T-helper 2 cell treated with Interferon-gamma antibody and Interleukin-4, amounts not matched to agents 5 μg/mL and 100 μg/mL, for 36 hours (primary cell): ENCODE data around the gene TBL1X.

Experiments used
- DNase-seq: peaks from one replicate; pipeline ENCODE4 v3.0.0; 2021; ENCODE audit warnings: low spot score
- H3K27ac Mint-ChIP-seq: one replicate; pipeline ENCODE4 v1.8.0; 2021; ENCODE audit warnings: mild to moderate bottlenecking, mixed read lengths
- H3K27me3 Mint-ChIP-seq: one replicate; pipeline ENCODE4 v1.8.0; 2021; ENCODE audit warnings: low read depth, mixed read lengths
- H3K36me3 Mint-ChIP-seq: one replicate; pipeline ENCODE4 v1.8.0; 2021; ENCODE audit warnings: low read depth, mixed read lengths
- H3K4me1 Mint-ChIP-seq: one replicate; pipeline ENCODE4 v1.8.0; 2021; ENCODE audit warnings: low read depth, mixed read lengths
- H3K4me3 Mint-ChIP-seq: one replicate; pipeline ENCODE4 v1.8.0; 2022; ENCODE audit warnings: mild to moderate bottlenecking, moderate library complexity, mixed read lengths
- H3K9me3 Mint-ChIP-seq: one replicate; pipeline ENCODE4 v1.8.0; 2021; ENCODE audit warnings: mixed read lengths

TBL1X gene

DNA sequence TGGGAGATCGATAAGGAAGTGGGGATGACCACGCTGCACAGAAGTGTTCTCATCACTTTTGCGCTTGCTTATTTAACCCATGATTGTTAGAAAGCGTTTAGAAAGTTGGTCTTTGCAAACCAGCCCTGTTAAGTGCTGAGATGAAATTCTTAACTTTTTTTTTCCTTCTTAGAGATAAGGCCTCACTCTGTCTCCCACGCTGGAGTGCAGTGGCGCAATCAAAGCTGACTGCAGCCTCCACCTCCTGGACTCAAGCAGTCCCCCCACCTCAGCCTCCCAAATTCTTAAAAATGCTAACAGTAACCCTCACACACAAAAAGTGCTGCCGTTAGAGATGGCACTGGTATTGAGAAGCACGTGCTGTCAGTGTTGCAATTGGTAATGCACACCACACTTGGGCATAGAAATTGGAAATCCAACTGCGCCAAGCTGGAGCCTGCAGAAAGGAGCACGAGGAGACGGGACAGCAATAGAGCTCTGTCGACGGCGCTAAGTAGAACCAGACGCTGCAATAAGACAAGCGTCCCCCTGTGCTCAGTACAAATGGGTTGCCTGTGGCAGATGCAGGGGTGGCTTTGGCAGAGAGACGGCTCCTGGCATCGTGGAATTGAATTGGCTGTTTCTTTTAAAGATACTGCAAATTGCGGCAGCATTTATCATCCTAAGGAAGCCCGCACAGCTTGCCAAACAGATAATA, 113.4 kb downstream of the TBL1X start:
- Mint-ChIP-seq H3K27me3 (no peaks in the 10 kb centered on the region), H3K4me3 (no peak overlapping the region), H3K4me1 (peaks cover 3% of the 10 kb centered on the region), H3K27ac (no peak overlapping the region), H3K9me3 (no peaks in the 10 kb centered on the region), H3K36me3 (peaks cover 2% of the 10 kb centered on the region)
- DNase-seq = no peak

DNA sequence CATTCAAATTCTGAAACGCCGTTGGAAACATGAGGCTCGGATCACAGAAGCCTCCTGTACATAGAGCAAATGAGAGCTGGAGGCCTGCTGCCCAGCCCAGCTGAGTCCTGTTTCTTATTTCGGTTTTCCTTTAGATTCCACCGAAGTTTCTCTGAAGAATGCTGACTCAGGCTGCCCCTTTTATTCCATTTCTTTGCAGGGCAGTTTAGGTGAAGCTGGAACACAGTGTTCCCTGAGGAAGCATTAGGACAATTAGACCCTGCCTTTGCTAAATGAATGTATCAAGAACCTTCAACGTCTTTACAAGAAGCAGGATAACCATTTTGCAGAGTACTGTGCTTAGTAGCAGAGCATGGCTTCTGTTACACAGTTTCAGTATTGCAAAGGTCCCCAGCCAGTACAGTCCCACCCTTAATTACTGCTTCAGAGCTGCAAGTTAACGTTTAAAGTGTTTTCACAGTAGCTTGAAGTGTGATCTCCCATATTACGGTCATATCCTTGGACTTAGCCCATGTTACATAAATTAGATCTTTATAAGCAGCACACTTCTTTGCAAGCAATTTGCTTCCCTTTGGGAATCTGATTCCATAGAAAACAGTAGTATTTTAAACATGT, 117.0 kb downstream of the TBL1X start:
- H3K9me3 Mint-ChIP-seq = no peaks in the 10 kb centered on the region
- peaks cover 7% of the 10 kb centered on the region for H3K4me1 Mint-ChIP-seq
- H3K36me3 Mint-ChIP-seq = no peaks in the 10 kb centered on the region
- DNase-seq = no peak
- no peaks in the 10 kb centered on the region for H3K27me3 Mint-ChIP-seq
- H3K27ac Mint-ChIP-seq = no peak overlapping the region
- no peak overlapping the region for H3K4me3 Mint-ChIP-seq

DNA sequence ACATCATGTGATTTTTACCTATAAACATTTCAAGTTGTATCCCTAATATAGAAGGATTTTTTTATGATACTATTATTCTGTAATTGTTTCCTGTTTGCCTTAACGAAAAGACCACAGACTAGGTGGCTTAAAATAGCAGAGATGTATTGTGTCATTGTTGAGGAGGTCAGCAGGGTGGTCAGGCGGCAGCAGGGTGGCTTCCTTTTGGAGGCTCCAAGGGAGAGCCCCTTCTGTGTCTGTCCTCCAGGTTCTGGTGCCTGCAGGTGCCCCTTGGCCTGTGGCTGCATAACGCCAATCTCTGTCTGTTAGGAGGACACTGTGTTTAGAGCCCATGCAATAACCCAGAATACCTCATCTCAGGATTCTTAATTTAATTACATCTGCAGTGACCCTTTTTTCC, 118.1 kb downstream of the TBL1X start:
- Mint-ChIP-seq H3K36me3 (no peaks in the 10 kb centered on the region), H3K9me3 (no peaks in the 10 kb centered on the region), H3K4me1 (peaks cover 7% of the 10 kb centered on the region), H3K27me3 (no peaks in the 10 kb centered on the region), H3K4me3 (no peak overlapping the region), H3K27ac (no peak overlapping the region)
- no peak for DNase-seq

DNA sequence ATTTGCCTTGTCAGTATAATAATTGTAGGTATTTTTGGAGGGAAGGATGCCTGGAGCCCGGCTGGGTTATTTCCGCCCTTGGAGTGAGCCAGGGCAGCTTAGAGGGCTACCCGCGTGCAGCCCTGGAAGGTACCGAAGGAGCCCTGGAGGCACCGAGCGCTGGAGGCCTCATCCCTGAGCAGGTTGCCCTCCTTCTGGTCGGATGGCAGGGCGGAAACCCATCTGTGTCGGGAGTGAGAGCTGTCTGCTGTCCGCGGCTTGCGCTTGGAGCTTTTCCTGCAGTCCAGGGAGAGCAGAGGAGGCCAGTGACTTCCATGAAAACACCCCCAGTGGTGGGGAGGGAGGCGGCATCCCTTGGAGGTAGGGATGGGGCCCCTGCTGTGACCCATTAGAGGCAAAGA, 122.1 kb downstream of the TBL1X start:
- H3K27me3 Mint-ChIP-seq = no peaks in the 10 kb centered on the region
- peaks cover 5% of the 10 kb centered on the region for H3K4me1 Mint-ChIP-seq
- peaks cover under 1% of the 10 kb centered on the region for H3K36me3 Mint-ChIP-seq
- H3K9me3 Mint-ChIP-seq = no peaks in the 10 kb centered on the region
- no peak overlapping the region for H3K4me3 Mint-ChIP-seq
- no peak overlapping the region for H3K27ac Mint-ChIP-seq
- no peak for DNase-seq

DNA sequence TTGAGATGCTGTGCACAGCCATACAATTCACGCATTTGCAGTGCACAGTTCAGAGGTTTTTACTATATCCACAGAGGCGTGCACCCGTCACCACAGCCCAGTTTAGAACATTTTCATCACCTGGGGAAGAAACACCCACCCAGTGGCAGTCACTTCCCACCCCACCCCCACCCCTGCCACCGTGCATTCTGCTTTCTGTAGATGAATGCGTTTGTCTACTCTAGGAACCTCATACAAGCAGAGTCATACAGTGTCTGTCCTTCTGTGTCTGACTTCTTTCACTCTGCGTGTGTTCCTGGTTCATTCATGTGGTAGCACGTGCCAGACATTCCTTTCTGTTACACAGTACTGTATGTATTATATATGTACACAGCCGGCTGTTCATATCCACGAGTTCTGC, 122.8 kb downstream of the TBL1X start:
- DNase-seq = no peak
- Mint-ChIP-seq H3K4me3 (no peak overlapping the region), H3K9me3 (no peaks in the 10 kb centered on the region), H3K36me3 (peaks cover 7% of the 10 kb centered on the region), H3K27ac (no peak overlapping the region), H3K4me1 (peaks cover 5% of the 10 kb centered on the region), H3K27me3 (no peaks in the 10 kb centered on the region)

DNA sequence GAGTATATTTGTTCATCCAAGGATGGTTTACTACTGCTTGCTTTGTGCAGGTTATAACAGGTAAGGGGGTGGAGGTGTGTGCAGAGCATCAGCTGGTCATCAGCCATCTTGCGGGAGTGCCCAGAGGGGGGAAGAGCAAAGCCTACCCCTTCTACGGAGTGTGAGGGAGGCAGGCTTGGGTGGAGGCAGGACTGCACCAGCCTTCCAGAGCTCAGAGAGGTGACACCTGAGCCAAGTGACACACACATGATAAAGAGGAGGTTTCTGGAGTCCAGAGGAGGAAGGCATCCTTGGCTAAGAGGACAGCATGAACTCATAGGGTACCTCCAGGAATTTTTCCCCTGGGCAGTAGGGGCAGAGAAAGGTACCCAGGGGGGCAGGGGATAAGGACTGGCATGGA, 126.6 kb downstream of the TBL1X start:
- Mint-ChIP-seq H3K4me3 (no peak overlapping the region), H3K27ac (no peak overlapping the region), H3K36me3 (peaks cover 7% of the 10 kb centered on the region), H3K9me3 (no peaks in the 10 kb centered on the region), H3K4me1 (no peaks in the 10 kb centered on the region), H3K27me3 (no peaks in the 10 kb centered on the region)
- no peak for DNase-seq

DNA sequence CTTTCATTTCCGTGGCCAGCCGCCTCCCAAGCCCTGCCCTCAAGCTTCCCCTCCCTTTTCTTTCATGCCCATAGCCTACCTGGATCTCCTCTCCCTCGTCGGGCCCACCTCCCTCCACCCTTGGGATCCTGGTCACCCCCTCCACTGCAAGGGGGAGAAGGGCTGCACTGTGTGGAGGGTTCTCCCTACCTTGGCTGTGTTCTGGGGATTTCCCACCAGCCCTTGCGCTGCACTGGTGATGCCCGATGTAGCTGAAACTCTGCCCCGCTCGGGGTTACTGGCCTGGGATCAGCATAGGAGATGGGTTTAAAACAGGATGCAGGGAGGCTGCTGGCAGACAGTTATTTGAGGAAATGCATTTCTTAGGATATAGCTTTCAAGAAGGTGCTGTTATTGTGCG, 128.9 kb downstream of the TBL1X start:
- Mint-ChIP-seq H3K27ac (no peak overlapping the region), H3K36me3 (peaks cover 7% of the 10 kb centered on the region), H3K4me1 (no peaks in the 10 kb centered on the region), H3K9me3 (no peaks in the 10 kb centered on the region), H3K4me3 (no peak overlapping the region), H3K27me3 (no peaks in the 10 kb centered on the region)
- DNase-seq = no peak

DNA sequence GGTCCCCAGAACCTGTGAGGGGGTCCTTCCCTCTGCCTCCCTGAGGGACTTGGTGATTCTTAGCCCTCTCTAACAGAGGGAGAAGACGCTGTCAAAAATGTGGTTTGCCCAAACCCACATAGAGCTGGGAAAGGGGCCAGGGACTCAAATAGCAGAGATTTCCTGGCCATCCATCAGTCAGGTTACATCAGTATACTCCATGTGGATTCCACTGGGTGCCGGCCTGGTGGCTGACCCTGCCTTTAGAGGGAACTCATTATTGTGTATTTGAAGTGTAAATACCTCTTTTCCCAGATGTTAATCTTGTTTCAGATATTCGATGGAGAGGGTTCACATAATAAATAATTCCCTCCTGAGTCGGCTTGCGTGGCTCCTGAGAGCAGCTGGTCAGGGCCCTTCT, 130.3 kb downstream of the TBL1X start:
- no peaks in the 10 kb centered on the region for H3K4me1 Mint-ChIP-seq
- H3K27me3 Mint-ChIP-seq = no peaks in the 10 kb centered on the region
- peaks cover 7% of the 10 kb centered on the region for H3K36me3 Mint-ChIP-seq
- no peak overlapping the region for H3K4me3 Mint-ChIP-seq
- no peak overlapping the region for H3K27ac Mint-ChIP-seq
- H3K9me3 Mint-ChIP-seq = no peaks in the 10 kb centered on the region
- no peak for DNase-seq

DNA sequence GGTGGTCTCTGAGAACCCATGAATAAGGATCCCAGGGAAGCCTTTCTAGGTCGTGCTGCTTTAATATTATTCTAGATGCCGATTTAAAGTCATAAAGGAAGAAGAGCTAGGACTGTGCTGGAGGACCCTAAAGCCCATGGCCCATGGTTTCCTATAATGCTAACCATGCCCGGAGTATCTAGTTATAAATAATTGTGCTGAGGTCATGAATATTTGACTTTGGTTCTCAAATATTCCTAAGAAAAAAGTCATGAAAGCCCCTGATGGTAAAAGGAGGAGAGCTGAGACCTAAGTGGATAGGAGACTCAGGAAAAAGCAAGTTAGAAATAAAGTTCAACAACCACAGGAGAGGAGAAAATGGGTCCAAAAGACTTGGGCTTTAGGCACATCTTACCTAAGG, 132.0 kb downstream of the TBL1X start:
- Mint-ChIP-seq H3K9me3 (no peaks in the 10 kb centered on the region), H3K4me3 (no peak overlapping the region), H3K27me3 (no peaks in the 10 kb centered on the region), H3K27ac (no peak overlapping the region), H3K4me1 (no peaks in the 10 kb centered on the region), H3K36me3 (peaks cover 7% of the 10 kb centered on the region)
- DNase-seq = no peak

DNA sequence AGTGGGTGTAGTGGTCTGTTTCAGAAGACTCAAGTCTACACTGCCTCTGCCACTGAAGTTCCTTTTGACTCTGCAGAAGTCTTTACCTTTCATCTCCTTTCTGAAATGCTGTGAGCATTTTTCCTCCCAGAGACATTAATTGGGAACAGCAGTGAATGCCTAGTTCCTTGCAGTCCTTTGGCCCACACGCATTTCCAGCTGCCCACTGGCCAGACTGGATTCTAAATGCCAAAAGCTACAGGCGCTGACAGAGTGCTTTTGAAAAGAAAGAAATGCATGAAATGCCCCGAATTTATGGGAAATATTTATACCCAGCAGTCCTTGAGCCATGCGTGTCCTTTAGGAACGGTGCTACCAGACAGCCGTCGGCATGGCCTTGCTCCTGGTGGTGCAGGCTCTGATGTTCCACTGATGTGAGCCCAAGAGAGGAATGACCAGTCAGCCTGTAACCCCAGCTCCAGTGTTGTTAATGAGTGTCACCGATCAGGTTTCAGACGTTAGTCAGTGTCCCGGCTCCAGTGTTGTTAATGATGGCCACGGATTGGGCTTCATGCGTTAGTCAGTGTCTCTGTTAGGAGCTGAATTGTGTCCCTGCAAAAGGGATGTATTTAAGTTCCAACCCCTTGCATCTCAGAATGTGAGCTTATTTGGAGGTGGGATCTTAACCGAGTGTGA, 132.6 kb downstream of the TBL1X start:
- no peak for DNase-seq
- no peaks in the 10 kb centered on the region for H3K9me3 Mint-ChIP-seq
- no peaks in the 10 kb centered on the region for H3K27me3 Mint-ChIP-seq
- H3K4me3 Mint-ChIP-seq = no peak overlapping the region
- H3K4me1 Mint-ChIP-seq = no peaks in the 10 kb centered on the region
- H3K36me3 Mint-ChIP-seq = peaks cover 1% of the 10 kb centered on the region
- no peak overlapping the region for H3K27ac Mint-ChIP-seq

DNA sequence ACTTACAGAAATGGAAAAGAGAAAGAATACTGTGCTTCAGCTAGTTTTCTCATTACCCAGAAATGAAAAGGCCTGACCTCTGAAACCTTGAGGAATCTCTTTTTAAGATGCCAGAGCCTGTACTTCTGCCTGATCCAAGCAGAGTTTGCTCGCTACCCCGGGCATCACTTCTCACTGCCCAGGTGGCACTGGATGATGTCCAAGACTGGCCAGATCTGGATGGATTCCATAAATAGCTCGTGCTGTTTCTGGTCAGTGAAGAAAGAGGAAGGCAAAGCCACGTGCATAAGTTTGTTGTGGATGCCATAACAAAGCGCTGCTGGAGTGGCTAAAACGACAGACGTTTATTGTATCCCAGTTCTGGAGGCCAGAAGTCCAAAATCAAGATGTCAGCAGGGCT, 133.5 kb downstream of the TBL1X start:
- H3K36me3 Mint-ChIP-seq = no peaks in the 10 kb centered on the region
- no peak overlapping the region for H3K27ac Mint-ChIP-seq
- H3K27me3 Mint-ChIP-seq = no peaks in the 10 kb centered on the region
- H3K9me3 Mint-ChIP-seq = no peaks in the 10 kb centered on the region
- H3K4me1 Mint-ChIP-seq = no peaks in the 10 kb centered on the region
- no peak overlapping the region for H3K4me3 Mint-ChIP-seq
- no peak for DNase-seq

DNA sequence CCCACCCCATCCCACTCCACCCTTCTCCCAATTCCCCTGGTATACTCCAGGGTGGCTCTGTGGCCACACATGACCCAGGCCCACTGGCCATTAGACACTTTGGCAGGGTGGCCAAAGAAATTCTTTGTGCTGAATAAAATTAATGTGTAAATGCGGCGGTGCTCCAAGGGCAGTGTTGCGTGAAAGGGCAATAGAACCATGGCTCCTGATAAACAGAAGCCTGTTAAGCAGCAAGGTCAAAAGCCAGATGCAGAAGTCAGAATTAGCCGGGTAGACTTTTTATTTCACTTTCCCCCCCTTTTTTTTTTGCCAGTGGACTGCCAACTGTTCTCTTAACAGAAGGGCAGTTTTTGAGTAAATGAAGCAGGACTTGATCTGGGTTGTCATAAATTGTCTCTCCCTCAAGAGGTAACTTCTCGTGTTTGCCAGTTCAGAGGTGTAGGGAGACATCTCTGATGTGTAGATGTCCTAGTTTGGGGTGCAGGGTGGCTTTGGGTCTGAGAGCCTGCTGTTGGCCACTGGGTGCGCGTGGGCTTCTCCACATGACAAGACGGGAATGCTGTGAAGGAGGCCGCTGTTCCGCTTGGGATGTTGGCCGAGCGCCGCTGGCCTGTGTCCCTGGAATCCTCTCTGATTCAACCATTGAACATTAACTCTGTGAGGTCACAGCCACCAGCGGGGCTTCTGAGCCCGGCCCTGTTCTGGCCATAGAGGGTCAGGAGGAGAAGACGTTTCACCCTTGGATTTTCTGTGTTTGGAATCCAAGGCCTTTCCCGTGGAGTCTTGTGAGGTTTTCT, 139.5 kb downstream of the TBL1X start:
- H3K4me1 Mint-ChIP-seq = no peaks in the 10 kb centered on the region
- H3K36me3 Mint-ChIP-seq = peaks cover 4% of the 10 kb centered on the region
- DNase-seq = no peak
- H3K27me3 Mint-ChIP-seq = no peaks in the 10 kb centered on the region
- H3K9me3 Mint-ChIP-seq = no peaks in the 10 kb centered on the region
- no peak overlapping the region for H3K27ac Mint-ChIP-seq
- H3K4me3 Mint-ChIP-seq = no peak overlapping the region

DNA sequence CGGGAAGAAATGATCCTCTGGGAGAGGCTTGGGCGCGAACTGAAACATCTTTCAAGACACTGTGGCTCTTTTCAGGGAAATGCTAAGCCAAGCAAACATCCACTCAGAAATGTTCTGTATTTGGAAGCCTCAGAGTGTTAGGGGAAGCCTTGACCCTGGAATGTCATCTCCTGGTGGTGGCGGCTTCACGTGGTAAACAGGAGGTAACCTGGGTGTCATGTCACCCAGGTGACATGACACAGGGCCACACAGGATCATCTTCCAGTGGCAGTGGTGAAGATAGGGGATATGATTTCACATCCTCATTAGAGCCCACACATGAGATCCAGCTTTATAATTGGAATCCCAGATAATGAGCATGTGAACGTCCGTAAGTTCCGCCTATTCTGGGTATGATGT, 140.0 kb downstream of the TBL1X start:
- Mint-ChIP-seq H3K4me1 (no peaks in the 10 kb centered on the region), H3K4me3 (no peak overlapping the region), H3K27me3 (no peaks in the 10 kb centered on the region), H3K27ac (no peak overlapping the region), H3K9me3 (no peaks in the 10 kb centered on the region), H3K36me3 (peaks cover 4% of the 10 kb centered on the region)
- no peak for DNase-seq

DNA sequence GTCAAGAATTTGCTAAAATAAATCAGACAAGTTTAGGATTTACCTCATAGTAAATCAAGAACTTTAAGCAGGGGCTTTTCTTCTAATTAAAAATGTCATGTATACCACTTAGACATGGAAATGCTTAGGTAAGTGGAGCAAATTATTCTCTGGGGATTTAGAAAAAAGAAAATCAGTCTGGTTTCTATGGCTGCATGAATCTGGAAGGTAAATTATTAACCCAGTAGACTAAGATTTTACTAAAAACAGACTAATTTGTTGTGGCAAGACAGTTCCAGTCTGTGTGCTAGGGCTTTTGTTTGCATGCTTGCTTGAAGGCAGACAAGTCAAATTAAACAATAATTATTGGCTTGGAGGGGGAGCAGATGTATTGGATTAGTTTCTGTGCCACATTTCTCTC, 140.6 kb downstream of the TBL1X start:
- H3K27ac Mint-ChIP-seq = no peak overlapping the region
- H3K4me3 Mint-ChIP-seq = no peak overlapping the region

More for the DNA sequence above, 140.6 kb downstream of the TBL1X start:
- H3K4me1 Mint-ChIP-seq = no peaks in the 10 kb centered on the region
- peaks cover 4% of the 10 kb centered on the region for H3K36me3 Mint-ChIP-seq
- H3K27me3 Mint-ChIP-seq = no peaks in the 10 kb centered on the region
- H3K9me3 Mint-ChIP-seq = no peaks in the 10 kb centered on the region
- no peak for DNase-seq
